Activated T-helper 1 cell treated with Interleukin-2 at 50 U/mL for 16 hours (primary cell): Measurements from ENCODE around the gene ERICH3.

Experiments
- DNase-seq: peaks from one replicate; pipeline ENCODE4 v3.0.0-alpha.2; 2020; ENCODE audit warnings: low read depth

Gene ERICH3

DNA sequence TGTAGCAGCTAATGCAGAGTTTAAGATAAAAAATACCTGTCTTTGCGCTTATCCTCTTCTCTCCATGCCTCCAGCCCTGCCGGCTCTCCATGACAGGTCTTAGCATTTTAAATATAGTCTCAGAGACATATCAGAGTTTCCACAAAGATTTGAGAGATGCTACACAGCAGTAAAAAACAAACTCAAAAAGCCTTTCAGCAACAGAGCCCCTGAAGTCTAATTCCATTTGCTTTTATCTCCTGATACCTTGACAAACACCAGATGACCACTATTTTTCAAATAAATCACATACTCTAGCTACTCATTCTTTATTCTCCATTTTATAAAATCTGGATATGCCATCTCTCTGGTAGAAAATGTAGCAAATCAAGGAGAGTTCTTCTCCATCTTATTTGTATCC is 81.6 kb downstream of the ERICH3 start:
- no peak for DNase-seq

DNA sequence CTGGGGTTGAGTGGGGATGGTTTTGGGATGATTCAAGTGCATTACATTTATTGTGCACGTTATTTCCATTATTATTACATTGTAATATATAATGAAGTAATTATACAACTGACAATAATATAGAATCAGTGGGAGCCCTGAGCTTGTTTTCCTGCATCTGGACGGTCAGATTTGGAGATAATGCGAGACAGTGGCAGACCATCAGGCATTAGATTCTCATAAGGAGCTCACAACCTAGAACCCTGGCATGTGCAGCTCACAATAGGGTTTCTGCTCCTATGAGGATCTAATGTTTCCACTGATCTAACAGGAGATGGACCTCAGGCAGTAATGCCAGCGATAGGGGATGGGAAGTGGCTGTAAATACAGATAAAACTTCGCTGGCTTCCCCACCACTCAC is 83.3 kb downstream of the ERICH3 start:
- DNase-seq: no peak

DNA sequence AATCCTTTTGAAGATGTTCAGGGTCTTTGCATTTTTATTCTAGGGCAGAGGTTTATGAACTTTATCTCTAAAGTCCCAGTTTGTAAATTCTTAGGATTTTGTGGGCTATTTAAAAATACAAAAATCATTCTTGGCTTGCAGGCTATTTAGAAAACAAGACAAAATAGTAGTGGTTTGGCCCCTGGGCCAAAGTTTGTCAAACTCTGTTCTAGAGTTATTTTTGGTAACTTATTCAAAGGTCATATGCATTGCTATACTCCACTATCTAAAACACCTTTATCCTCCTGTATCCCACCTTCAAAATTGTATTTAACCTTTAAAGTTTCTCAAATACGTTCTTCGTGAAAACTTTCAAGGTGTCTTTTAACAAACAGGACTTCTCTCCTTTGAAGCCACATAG is 85.7 kb downstream of the ERICH3 start:
- no peak for DNase-seq

DNA sequence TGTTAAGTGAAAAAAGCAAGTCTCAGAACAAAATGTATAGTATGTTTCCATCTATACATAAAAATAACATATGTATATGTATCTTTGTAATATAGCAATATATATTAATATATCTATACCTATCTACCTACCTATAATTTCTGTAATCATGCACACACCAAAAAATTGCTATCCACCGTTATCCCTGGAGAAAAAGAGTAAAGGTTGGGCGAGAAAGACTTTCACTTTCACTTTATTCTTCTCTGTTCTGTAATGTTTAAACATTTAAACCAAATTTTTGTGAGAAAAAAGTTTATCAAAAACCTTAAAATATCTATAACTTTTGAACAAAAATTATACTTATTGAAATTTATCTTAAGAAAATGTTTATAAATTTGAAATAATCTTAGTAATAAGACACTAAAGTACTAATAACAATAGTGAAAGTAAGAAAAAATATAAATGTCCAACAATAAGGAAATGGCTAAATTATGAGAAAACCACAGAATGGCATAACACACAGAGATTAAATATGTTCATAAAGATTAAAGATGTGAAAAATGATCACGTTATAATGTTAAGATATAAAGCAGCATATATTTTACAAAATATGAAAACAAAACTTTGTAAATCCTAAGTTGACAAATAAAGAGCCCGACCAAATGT is 87.2 kb downstream of the ERICH3 start:
- DNase-seq: no peak

DNA sequence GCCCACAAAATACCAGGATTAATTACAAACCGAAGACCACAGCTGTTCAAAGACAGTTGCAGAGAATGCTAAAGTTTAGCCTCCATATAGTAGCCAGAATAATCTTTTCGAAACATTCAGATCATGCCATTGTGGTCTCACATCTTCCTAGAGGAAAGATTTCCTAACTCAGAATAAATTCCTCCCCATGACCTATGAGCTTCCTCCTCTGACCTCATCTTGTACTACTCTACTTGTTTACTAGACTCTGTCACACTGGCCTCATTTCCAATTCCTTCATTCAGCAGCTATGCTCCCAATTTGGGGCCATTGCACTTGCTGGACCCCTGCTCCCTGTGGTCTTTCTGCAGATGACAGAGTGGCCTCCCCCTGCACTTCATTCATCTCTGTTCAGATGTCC is 89.4 kb downstream of the ERICH3 start:
- DNase-seq: no peak

DNA sequence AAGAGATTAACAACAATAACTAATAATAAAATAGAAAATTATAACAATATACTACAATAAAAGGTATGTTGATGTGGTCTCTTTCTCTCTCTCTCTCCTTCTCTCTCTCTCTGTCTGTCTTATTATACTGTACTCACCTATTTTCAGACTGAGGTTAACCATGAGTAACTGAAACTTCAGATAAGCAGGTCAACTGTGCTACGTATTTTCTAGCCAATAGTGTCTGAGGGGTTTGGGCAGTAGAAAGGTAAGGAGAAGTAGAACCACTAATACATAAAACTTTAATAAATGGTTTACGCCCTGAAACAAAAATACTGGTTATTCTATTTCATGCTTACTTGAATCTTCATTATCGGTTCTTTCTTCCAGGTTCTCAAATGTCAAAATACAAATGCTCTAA is 90.2 kb downstream of the ERICH3 start:
- DNase-seq: no peak

DNA sequence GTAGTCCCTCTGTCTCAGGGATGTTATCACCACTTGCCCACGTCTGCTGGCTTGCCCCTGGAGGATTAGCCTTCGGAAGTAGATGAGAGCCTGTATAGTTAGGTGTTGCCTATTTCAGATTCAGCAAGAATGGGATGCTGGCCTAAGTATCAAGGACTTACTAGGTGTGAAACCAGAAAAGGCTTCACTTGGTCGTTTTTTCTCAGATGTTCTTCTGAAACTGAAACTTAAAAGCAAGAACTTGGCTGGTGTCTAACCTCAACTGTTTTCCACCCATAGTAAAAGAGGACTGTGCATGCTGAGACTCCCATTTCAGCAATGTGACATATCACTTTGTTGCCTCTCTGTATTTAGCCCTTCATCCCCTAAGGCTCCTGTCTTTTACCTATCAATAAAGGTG is 94.2 kb downstream of the ERICH3 start:
- no peak for DNase-seq

DNA sequence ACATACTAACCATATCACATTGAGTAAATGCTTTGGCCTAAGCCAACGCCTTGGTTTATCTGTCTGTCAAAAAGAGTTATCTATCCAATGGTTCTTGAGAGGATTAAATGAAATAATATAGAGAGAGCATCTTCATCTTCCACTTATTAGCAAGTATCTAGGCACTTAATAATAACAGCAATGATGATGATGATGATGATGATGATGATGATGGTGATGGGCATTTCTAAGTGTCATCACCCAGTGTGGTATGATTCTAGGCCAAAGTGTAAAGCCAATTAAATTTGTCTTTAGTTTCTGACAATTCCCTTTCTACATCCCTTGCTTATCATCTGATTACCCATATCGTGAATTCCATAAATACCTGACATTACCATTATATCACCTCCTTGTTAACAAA is 95.5 kb downstream of the ERICH3 start:
- DNase-seq: no peak

DNA sequence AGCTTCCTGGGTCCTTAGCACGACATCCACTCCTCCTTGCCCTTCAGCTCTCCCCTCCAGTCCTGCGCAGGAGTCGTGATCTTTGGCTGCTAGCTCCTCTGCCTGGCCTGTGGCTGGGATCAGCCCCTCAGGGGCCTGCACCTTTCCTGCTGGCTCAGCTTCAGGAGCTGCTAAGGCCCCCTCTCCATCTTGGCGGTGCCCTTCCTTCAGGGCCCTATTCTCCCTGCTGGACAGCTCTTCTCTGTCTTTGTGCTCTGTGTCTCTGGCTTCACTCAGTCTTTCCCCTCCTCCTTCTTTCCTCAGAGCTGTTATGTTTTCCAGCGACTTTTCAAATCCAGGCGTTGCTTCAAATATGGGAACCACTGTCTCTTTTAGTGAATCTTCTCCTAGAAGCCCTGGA is 101.7 kb downstream of the ERICH3 start:
- no peak for DNase-seq

DNA sequence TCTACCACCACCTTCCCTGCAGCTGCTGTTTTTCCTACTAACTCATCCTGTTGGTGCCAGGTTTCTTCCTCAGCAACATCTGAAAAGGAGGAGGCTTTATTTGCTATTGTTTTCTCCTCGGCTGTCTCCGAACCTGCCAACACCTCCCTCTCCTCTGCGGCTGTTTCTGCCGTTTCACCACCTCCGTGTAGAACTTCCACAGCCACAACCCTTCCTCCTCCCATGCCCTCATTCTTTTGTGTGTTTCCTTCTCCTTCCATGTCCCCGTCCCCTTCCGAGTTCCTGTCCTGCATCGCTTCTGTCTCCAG is 102.1 kb downstream of the ERICH3 start:
- DNase-seq: no peak

DNA sequence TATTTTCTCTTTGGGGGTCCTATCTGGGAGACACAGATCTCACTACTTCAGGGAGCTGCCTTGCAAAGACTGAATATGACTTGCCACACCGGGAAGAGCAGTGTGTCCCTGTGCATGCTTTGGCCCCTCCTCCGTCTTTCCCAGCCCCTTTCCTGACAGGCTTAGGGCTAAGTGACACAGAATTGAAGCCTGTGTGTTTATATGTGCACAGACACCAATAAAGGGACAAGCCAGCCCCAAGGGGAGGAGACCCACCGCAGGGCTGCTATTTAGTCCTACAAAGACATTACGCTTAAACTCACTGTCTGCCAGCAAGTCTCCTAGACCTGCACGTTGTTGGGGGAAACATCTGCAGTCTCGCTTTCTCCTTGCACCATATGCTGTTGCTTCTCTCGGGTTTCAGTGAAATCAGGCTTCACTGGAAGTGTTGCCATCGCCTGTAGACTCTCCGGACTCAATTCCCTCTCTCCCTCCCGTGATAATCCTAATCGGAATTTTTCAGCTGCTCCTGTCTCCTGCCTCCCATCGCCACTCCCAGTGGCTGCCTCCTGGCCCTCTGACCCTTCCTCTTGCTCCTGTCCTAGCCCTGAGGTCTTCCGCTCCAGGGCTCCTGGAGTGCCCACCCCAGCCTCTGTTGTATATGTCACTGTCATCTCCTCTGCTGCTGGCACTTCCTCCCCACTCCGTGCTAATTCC is 102.6 kb downstream of the ERICH3 start:
- DNase-seq: no peak

DNA sequence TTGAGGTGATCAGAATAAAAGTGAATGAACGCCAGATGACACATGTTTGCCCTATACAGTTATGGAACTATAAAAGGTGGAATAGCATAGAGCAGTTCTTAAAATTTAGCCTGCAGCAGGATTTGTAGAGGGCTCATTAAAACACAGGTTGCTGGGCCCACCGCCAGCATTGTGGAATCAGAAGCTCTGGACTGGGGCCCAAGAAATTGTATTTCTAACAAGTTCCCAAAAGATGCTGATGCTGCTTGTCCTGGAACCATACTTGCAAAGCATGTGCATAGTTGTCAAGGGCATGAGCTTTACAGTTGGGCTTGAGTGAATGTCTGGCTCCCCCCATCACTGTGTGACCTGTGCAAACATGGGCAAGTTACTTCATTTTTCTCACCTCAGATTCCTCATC is 123.7 kb downstream of the ERICH3 start:
- no peak for DNase-seq

DNA sequence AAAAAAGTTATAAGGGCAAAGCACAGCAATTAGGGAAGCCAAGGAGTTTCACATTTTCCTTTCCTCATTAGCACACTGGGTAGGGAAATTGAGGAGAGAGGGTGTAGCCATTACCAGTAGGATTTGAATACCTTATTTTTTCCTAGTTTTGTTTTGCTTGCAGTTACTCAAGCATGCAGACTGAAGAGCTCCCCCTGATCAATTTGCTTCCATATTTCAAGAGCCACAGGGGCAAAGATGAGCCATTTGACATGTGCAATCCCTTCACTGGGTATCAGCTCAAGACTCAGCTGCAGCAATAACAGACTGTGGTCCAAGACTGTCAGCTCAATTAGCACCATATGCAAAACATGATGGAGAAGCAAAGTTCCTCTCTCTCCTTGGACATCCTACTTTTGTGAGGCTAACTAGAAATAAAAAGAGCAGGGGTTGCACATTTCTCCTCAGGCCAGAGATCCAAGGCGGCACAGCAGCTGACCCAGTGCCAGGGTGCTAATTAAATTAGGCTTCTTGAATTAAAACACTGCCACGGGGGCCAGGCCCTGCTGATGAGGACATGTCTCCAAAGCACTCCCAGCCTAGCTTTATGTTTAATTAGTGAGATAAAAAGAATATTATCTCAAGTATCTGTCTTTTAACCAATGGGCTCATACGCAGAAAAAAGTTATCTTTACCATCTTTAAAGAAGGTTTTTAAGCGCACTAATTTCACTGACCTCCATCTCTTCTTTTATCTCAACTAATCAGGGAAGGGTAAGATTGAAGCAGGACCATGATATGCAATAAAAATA is 124.4 kb downstream of the ERICH3 start:
- DNase-seq: no peak

DNA sequence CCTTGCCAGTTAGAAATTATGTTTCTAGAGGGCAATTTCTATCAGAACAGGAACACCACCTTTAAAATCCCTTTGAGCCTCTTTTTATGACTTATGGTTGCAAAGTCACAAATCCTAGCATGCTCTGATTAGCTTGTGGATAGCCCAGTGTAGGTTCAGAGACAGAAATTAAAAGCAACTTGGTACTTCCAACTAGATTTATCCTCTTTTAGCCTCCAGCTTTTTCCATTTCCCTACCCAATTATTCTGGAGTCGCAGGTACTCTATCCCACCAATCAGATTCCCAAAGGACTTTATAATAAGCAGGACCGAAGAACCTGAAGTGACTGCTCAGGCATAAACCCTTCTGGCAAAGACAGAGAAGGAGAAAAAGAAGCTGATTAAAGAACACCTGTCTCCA is 127.8 kb downstream of the ERICH3 start:
- DNase-seq: no peak

DNA sequence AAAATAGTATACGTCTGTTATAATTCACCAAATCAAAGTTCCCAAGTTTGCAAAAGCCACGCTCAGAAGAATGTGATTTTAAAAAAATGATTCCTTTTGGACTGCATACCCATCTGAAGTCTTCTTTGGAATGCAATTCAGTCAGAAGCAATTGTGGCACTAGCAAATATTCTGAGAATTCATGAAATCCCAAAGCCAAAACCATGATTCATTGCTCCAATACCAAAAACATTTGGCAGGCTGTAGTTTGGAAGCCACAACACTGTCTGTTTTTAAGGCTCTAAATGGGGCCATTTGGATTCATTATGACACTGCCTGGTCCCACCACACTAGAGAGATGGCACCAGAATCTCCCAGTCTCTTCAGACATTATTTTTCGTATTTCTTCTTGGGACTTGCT is 139.4 kb downstream of the ERICH3 start:
- no peak for DNase-seq

DNA sequence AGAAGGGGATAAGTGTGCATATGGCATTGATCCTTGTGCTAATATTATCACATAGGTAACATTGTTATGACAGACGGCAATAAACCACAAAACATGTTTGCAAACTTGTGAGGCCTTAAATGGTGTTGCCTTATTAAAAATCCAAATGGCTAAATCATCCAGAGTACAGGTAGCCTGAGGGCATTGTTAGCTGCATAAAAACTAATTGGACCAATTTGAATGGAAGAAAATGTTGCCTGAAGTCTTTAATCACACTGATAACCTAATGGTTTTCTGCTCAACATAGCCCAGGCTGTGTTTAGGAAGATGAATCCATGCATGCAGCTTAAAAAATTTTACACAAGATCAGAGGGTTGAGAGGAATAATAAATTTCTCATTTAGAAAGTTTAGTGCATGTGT is 141.8 kb downstream of the ERICH3 start:
- no peak for DNase-seq

DNA sequence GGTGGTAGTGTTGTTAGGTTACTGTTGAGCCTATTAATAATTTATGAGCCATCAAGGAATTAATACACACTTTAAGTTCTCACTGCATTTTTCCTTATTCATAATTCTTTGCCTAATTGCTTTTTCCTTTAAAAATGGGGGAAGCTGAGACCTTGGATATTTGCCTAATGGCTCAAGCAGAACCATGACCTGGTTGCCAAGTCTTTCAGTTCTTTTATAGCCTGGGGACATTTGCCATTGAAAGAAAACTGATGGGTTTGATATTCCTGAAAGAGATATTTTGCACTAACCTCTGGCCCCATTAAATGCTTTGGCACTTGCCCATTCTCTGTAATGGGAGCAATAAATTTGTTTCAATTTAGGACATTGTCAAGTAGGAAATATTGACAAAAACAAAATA is 142.7 kb downstream of the ERICH3 start:
- DNase-seq: no peak

DNA sequence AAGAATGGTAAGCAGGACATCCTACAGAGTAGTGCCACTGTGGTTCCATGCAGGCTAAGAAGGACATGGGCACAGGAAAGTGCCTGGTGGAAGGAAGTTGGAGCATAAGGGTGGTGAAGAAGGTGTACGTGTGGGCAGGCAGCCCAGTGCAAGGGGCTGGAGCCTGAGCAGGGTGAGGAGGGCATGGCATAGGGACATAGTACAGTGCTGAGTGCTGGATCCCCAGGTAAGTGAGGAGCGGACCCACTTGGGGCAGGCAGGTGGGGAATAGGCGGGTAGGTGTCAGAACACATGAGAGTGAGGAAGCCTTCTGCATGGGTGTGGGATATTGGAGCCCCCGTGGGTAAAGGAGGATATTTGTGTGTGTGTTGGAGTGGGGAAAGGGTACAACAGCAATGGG is 145.5 kb downstream of the ERICH3 start:
- DNase-seq: no peak

DNA sequence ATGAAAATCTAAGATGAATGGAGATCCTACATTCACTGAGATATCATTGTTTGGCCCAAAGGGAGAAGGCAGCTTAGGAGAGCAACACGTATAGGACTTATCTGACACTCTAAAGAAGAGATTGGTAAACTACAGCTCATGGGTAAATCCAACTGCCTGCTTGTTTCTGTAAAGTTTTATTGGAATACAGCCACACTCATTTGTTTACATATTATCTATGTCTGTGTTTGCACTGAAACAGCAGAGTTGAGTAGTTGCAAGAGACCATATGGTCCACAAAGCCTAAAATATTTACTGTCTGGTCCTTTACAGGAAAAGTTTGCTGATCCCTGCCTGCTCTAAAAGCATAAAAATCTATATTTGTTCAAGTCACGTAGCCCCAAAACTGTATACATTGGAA is 146.9 kb downstream of the ERICH3 start:
- DNase-seq: no peak

DNA sequence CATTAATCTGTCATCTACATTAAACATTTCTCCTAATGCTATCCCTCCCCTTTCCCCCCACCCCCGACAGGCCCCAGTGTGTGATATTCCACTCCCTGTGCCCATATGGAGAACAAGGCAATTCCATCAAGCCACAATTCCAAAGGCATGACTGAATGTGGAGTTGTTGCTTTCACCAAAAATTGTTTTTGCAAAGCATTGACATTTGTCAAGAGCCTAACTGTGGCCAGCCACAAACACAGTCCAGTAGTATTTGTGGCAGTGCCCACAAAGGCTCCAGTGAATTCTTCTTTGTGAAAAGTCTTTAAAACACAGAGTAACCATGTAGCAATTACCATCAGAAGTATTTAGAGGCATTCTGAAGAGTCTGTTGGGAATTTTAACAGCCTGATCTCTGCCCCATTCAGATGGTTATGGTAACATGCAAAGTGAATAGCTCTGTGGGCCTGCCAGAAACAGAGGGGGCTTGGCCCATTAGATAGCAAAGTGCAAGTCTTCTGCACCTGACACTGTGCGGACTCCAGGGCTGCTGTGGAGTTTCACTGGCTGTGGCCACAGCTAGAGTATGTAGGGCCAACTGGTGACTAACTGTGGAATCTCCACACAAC is 149.6 kb downstream of the ERICH3 start:
- DNase-seq: no peak

DNA sequence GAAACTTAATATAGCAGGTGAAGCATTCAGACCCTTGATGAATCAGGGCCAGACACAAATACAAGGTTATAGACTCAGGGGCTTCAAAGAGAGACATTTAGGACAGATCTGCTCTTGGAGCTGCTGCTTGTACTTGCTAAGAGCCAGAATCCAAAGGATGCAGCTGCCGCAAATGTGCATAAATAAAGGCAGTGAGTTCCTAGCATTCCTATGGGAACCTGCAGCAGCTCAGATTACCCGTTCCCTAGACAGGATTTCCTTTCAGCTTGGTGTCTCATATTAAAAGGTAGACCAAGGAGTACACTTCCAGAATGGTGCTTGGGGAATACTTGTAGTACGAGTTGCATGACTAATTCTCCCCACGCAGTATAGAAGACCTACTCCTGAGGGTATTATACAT is 151.4 kb downstream of the ERICH3 start:
- no peak for DNase-seq
